DMS114 treated with DMSO at 0.1 percent for 48 hours (cell line): ENCODE results near the gene TMEM126B.
"Not testable (repeated sequence)": the region's sequence is repeated elsewhere in the genome, so short reads cannot be mapped to it uniquely, and the experiment has no call there.

Experiments
- DNase-seq: peaks from one replicate; lab custom pipeline; 2025; ENCODE audit not compliant: unreplicated experiment; lab: John Stamatoyannopoulos, UW

TMEM126B gene

DNA sequence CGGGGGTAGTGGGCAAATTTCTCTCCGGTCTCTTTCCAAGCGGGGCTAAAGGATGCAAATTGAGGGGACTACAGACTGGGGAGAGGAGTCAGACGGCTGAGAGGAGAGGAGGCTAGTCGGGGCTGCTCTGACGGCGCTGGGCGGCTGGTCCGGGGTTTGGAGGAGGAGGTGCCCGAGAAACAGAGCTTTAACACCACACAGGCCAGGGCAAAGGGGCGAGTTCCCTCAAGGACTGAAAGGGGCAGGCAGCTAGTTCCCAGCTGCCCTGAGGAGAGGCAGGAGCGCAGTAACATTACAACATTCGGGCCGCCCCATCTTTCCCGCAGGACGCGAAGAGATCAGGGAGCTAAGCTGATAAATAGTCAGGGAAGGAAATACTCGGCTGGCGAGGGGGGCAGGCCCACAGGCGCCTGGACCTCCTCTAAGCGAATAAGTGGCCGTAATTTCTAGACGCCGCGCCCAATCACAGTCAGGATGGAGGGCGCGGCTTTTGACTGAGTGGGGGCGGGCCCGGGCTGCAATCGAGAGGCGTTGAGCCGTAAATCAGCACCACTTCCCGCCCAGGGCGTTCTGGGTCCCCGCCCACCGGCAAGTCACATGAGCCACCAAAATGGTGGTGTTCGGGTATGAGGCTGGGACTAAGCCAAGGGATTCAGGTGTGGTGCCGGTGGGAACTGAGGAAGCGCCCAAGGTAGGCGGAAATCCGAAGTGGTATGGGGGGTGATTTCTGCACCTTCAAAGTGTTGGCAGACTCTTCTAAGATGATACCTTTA is at the start of gene TMEM126B:
TMEM126B (plus strand) TSS at position 596 of the 773 bp plus-strand sequence; CDS start at position 611, 15 bp downstream.
- DNase-seq: peak; percentile 94

DNA sequence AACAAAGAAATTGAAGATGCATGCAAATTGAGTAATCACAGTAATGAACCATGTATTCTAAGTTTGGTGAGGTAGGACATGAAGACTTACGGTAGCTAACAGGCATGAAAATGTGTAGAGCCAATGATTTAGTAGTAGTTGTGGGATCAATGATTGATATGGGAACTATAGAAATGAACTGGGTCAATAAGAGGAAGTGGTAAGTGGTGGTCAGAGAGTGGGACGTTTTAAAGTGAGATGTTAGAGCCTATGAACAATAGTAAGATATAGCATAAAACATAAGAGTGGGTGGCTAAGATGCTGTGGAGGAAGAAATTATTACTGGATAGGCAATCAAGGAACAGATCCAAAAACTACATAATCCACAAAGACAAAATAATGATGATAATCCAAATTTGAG is 46.3 kb upstream of the TMEM126B start:
- DNase-seq: no peak

DNA sequence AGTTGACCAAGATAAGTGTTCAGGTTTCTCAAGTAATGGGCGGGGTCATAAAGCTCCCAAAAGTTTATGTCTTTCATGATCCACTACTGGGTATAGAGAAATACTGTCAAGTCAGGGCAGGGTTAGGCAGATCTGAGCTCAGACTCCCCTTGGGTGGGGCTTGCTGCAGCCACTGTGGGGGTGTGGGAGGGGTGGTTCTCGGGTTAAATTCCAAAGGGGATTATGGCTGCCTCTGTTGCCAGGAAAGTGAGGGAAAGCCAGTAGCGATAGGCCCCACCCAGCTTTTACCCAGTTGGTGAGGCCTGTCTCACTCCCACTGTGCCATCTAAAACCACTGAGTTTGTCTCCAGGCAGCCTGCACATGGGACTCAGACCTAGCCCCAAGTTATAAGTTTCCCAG is 39.0 kb upstream of the TMEM126B start:
- no peak for DNase-seq

DNA sequence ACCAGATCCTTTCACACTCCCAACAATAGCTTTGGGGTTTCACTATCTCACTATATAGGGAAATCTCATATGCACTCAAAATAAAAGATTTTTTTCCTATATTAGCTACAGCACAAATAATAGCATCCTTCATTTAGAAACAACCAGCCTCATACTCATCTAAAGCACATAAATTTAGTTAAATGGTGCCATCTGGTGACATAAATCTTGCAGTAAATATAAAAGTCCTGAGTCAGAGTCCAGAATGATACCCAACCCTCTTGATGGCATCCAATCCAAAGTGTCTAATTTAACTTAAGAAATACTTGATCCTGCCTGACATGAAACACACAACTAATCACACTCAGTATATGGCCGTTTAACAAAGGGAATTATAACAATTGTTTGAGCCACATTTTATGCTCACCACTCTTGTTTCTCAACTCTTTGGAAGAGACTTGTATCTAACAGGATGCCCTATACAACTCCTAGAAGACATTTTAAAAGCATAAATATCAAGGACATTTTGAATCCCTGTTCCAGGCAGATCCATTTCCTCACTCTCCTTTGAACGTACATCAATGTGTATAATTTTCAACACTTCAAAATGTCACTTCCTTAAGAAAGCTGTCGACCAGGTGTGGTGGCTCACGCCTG is 37.4 kb upstream of the TMEM126B start:
- DNase-seq: peak; percentile 19

DNA sequence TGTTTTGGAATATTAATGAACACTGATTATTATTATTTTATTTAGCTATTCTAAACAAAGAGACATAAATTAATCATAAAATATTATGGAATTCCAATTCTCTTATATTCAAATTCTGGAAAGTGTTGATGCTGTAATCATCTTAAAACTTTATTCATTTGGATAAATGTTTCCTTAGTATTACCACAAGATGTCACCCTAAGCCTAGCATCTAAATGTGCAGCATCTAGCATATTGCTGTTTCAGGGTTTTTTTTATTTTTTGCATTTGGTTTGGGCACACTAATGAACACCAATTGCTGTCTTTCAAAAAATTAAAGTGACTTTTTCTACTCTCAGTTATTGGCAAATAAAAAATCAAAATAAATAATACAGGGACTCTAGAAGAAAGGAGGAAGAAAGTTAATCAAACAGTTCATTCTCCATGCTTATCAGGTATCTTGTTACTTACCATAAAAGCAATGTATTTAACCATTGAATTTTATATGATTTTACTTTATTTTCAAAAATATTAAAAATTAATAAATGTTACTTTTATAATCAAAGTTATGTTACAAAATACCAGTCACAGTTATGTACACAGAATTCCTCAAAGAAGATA is 33.0 kb upstream of the TMEM126B start:
- peak; percentile 24 for DNase-seq

DNA sequence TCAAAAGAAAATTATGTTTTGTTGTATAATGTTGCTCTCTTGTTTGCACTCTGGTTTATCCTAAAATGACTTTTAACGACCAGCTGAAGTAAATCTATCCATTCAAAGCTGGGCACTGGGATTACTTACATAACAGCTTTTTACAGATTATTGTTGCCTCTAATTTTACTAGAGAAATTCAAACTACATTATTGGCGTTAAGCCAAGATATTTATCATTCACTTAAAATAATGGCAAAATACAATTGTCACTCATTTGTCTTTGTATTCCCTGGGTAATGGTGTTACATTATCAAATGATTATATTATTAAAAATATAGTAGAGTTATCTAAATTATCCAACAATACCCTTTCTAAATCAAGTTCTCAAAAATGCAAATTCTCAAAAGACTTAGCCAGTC is 31.5 kb upstream of the TMEM126B start:
- no peak for DNase-seq

DNA sequence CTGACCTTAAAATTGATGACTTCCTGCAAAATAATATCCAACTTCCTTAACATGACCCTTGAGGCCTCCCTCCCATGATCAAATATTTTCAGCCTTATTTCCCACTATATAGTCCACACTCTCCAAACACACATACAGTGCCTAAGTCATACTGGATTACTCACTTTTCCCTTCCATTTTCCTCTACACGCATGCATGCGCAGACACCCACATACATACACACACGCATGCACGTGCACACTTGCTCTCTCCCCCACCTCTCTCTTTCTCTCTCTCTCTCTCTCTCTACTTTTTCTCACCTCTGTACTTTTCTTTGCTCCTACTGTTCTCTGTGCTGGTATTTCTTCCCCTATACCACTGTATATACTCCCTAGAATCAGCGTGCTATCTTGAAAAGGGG is 29.3 kb upstream of the TMEM126B start:
- no peak for DNase-seq

DNA sequence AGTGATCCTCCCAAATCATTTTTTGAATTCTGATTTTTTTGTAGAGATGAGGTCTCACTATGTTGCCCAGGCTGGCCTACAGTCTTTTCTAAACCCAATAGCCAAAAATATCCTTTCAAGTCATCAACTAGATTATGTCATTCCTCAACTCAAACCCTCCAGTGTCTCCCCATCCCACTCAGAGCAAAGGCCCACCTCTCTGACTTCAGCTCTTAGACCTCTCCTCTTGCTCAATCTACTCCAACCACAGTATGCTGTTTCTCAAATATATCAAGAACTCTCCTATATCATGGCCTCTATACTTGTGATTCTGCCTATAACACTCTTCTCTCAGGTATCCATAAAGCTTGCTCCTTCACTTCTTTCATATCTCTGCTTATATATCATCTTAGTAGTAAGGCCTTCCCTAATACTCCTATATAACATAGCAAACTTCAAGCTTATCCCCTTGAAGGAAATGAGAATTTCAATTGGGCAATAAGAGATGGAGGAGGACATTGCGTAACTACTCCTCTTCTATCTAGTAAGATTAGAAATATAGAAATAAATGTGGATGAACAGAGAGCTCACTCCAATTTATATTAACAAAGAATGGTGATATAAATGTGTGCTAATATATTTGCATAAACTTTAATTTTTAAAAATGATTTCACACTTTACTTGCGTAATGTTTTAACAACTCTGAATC is 25.7 kb upstream of the TMEM126B start:
- no peak for DNase-seq

DNA sequence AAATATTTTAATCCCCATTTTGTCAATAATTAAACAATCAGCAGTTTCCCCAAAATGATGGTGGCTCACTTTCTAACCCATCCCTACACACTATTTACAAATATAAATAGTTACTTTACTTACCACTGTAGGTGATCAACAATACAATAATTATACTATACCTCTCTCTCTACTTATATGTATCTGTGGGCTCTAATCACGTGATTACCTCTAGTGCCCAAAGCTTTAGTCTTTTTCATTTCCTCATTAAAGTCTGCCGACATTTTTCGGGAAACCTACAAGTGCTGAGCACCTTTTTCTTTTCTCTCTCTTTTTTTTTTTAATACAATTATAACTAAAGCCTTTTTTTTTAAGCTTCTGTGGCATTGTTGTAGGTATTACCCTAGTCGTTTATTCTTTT is 25.2 kb upstream of the TMEM126B start:
- no peak for DNase-seq

DNA sequence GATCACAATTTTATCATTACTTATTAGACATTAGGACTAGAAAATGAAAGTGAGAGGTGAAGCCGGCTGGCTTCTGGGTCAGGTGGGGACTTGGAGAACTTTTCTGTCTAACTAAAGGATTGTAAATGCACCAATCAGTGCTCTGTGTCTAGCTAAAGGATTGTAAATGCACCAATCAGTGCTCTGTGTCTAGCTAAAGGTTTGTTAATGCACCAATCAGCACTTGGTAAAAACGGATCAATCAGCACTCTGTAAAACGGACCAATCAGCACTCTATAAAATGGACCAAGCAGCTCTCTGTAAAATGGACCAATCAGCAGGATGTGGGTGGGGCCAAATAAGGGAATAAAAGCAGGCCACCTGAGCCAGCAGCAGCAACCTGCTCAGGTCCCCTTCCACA is 22.2 kb upstream of the TMEM126B start:
- DNase-seq: not testable (repeated sequence)

DNA sequence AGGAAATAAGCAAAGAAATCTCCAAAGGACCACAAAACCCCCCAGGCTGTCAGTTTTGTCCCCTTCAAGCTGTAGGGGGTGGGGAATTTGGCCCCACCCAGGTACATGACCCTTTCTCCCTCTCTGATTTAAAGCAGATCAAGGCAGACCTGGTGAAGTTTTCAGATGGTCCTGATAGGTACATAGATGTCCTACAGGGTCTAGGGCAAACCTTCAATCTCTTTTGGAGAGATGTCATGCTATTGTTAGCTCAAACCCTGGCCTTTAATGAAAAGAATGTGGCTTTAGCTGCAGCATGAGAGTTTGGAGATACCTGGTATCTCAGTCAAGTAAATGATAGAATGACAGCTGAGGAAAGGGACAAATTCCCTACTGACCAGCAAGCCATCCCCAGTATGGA is 19.8 kb upstream of the TMEM126B start:
- not testable (repeated sequence) for DNase-seq

DNA sequence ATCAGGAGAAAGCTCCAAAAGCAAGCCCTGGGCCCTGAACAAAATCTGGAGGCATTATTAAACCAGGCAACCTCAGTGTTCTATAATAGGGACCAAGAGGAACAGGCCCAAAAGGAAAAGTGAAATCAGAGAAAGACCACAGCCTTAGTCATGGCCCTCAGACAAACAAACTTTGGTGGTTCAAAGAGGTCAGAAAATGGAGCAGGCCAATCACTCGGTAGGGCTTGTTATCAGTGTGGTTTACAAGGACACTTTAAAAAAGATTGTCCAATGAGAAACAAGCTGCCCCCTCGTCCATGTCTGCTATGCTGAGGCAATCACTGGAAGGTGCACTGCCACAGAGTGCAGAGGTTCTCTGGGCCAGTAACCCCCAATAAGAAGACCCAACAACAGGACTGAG is 19.1 kb upstream of the TMEM126B start:
- not testable (repeated sequence) for DNase-seq

DNA sequence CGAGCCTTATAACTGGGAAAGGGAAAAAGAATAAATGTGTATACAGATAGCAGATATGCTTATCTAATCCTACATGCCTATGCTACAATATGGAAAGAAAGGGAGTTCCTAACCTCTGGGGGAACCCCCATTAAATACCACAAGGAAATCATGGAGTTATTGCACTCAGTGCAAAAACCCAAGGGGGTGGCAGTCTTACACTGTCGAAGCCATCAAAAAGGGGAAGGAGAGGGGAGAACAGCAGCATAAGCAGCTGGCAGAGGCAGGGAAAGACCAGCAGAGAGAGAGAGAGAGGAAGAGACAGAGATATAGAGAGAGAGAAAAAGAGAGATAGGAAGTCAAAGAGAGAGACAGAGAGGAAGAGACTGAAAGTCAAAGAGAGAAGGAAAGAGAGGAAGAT is 16.8 kb upstream of the TMEM126B start:
- not testable (repeated sequence) for DNase-seq

DNA sequence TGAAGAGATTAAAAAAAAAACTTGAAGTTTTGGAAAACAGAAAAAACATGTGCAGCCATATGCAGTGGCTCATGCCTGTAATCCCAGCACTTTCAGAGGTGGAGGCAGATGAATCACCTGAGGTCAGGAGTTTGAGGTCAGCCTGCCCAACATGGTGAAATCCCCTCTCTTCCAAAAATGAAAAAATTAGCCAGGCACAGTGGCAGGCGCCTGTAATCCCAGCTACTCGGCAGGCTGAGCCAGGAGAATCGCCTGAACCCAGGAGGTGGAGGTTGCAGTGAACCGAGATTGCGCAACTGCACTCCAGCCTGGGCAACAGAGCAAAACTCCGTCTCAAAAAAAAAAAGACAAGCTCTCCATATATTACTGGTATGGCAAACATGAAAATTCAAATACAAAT is 8.9 kb upstream of the TMEM126B start:
- DNase-seq: no peak

DNA sequence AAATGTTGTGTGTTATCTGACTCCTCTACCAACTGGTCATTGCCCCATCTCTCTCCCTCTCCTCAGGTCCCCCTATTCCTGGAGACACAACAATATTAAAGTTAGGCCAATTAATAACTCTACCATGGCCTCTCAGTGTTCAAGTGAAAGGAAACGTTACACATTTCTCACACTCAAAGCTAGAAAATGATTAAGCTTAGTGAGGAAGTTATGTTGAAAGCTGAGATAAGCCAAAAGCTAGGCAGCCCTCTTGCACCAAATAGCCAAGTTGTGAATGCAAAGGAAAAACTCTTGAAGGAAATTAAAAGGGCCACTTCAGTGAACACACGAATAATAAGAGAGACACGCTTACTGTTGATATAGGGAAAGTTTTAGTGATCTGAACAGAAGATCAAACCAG is 8.1 kb upstream of the TMEM126B start:
- DNase-seq: no peak

DNA sequence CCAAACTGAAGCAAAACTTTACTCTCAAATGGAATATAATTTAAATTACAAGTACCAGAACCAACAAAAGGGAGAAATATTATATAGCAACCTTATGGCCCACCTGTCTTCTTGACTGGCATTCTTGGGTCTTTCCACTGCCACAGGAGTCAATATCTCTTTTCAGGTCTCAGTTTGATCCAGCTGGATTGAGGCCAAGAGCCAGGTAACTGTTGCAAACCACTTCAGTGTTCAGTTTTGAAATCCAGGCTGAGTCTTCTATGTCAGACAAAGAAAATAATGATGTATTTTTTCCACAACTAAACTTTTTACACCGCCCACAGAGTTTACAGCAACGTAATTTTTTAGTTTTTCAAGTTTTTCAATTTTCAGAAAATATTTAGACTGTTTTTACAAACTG is 1.9 kb upstream of the TMEM126B start:
- no peak for DNase-seq

DNA sequence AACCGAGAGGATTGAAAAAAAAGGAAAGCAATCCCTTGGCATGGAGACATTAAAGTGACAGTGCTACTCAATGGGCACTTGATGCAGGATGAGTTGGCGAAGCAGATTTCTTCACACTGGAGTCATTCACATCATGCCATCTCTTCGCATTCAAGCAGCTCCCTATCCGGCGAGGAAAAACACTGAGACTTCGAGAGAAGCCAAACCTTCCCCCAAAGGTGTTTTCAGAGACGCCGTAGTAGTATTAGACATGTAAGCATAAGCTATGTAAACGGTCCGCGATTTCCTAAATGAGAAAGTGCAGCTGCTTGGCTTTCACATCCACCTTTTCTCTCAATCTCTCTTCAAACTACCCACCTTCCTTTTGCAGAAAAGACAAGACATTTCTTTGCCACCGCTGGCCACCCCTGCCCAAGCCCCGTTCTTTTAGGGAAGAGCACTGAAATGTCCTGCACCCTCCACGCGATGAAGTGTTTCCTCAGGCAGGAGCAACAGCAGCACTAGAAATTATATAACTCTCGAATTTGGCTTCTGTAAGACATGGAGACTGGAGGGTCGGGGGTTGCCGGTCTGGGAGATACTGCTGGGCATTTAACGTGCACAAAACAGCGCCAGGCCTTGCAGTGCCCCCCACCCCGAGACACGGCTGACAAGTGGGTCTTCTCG is 928 bp upstream of the TMEM126B start, which contains the start of gene DLG2:
DLG2 (minus strand) TSS at position 13 of the 666 bp plus-strand sequence.
- no peak for DNase-seq

DNA sequence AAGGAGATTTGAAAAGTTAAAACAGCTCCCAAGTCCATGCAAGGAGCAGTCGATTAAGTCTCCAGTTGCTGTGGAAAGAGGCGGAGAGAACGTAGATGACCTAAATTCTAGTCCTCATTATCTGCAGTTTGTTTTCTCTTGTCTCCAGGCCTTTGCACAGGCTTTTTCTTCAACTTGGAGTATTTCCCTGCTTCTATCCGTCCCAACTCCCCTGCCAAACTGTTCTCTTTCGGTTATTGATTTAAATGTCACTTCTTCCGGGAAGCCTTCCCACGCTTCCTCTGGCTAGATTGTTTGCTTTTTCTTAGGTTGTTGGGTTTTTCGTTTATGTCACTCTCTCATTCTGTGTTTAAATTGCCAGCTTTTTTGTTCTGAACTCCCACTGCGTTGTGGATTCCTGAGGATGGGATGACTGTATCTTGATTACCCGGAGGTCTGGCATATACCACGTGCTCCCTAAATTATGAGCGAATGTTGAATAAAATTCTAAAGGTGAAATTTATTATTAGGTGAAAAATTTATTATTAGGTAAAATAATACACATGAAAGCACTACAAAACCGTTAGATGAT is 463 bp downstream of the TMEM126B start:
- DNase-seq: peak; percentile 34

DNA sequence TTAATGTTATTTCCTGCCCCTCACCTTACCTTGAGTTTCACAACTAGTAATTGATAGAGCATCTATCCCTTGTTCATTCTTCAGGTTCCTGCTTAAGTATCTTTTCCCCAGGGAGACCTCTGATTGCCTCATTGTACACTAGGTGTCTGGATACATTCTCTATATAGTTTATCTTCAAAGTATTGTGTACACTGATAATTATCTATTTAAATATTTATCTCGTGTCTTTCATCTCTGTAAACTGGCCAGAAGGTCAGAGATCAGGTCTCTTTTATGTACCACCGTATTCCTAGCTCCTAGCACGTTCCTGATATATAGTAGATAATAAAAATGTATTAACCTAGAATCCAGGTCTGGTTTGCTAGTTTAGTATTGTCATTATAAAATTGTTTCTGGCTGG is 6.4 kb downstream of the TMEM126B start:
- no peak for DNase-seq

DNA sequence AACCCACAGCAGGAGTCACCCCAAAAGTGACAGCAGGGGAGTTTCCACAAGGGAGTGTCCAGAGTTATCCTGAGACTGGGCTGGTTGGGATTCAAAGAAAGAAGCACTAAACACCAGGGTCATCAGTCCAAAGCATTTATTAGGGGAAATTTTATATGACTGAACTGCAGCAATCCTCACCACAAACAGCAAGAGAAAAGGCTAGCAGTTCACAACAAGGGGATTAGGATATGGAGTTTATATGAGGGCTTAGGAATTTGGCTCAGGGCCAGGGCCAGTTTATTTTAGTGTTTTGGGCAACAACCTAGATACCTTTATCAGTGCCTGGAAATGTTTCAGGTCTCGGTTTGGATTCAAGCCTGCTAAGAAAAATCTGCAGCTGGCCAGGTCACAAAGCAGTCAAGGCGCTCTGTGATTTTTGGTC is 14.8 kb downstream of the TMEM126B start:
- no peak for DNase-seq

DNA sequence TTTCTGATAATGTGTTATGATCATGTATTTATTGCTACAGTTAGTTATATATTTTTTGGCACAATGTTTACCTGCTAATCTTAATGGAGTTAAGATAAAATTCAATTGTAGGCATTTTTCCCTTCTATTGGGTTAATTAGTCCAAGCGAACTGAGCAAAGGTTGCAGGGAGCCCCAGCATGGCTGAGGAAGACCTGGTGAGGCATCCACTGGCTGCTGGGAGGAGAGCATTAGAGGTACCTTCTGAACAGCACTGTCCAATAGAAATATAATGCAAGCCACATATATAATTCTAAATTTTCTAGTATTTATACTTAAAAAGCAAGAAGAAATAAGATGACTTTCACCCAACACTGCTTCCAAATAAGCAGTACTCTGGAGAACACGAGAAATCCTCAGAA is 18.7 kb downstream of the TMEM126B start:
- no peak for DNase-seq
